ENCODE data around the gene MTMR4. TPM values are rescaled to one million over a fixed set of nuclear protein-coding genes. Genes with fewer than 3 reads are reported as not detected.
A peak's percentile ranks its signal among the peaks of the same experiment; 100 is the strongest.

Gene MTMR4
- total RNA-seq, 1 donor from 2014 or later, result 62.4 TPM

DNA sequence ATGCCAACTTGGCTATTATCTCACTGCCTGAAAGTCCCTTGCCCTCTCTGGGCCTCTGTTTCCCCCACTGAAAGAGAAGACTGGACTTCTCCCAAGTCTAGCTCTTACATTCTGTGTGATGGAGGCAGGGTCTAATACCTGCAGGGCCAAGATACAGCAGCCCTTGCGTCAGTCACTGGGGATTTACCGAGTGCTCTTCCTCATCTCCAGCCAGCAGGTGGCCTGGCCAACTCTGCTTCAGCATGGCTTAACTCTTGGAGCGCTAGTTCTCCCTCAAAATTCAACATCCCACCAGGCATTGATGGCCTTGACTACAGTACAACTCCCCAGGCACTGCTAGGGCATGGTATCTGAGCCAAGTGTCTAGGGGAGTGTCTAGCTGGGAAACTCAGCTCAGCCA is 19.9 kb upstream of the MTMR4 start:
- H3K36me3 ChIP-seq (ENCODE audit: control insufficient read depth, insufficient read depth, low read length), result no peaks in the 10 kb centered on the region
- FAIRE-seq (no peak), DNase-seq (ENCODE audit: low read depth) (no peak)
- no peak overlapping the region for H3K4me3 ChIP-seq (ENCODE audit: low read depth, low read length)
- TF ChIP-seq, protein P1, sequence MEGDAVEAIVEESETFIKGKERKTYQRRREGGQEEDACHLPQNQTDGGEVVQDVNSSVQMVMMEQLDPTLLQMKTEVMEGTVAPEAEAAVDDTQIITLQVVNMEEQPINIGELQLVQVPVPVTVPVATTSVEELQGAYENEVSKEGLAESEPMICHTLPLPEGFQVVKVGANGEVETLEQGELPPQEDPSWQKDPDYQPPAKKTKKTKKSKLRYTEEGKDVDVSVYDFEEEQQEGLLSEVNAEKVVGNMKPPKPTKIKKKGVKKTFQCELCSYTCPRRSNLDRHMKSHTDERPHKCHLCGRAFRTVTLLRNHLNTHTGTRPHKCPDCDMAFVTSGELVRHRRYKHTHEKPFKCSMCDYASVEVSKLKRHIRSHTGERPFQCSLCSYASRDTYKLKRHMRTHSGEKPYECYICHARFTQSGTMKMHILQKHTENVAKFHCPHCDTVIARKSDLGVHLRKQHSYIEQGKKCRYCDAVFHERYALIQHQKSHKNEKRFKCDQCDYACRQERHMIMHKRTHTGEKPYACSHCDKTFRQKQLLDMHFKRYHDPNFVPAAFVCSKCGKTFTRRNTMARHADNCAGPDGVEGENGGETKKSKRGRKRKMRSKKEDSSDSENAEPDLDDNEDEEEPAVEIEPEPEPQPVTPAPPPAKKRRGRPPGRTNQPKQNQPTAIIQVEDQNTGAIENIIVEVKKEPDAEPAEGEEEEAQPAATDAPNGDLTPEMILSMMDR (IDR thresholded peaks at IDR 0.05; ENCODE audit: insufficient read depth, low read length, severe bottlenecking), result no peak
- H3K27me3 ChIP-seq (ENCODE audit: control insufficient read depth, insufficient read depth, low read length), result peaks cover 3% of the 10 kb centered on the region

DNA sequence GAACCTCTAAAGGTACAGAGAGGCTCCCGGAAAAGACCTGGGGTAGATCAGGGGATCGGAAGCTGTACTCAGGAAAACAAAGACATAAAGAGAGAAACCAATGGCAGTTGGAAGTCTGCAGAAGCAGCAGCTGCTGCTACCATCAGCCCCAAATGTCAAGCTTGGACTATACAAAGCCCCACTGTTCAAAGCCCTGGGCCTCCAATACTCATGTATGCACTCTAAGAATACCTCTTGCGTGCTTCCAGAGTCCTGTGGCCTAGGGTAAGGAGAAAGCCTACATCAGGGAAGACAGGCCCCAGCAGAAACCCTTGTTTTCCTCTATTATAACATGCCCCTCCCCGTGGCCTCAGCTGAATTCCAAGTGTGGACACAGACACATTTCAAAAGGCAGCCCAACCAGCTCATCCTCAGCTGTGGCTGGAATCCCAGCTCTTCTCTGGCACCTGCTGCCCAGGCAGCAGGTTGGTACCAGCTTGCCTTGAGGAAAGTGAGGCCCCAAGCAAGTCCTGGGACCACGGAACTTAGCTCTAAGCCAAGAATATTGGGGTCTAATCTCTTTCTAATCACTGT is 19.3 kb upstream of the MTMR4 start:
- H3K4me3 ChIP-seq (ENCODE audit: low read depth, low read length), result no peak overlapping the region
- peaks cover 3% of the 10 kb centered on the region for H3K27me3 ChIP-seq (ENCODE audit: control insufficient read depth, insufficient read depth, low read length)
- TF ChIP-seq, protein P1 (IDR thresholded peaks at IDR 0.05; ENCODE audit: insufficient read depth, low read length, severe bottlenecking), result no peak
- H3K36me3 ChIP-seq (ENCODE audit: control insufficient read depth, insufficient read depth, low read length), result no peaks in the 10 kb centered on the region
- no peak for FAIRE-seq
- DNase-seq (ENCODE audit: low read depth), result no peak

DNA sequence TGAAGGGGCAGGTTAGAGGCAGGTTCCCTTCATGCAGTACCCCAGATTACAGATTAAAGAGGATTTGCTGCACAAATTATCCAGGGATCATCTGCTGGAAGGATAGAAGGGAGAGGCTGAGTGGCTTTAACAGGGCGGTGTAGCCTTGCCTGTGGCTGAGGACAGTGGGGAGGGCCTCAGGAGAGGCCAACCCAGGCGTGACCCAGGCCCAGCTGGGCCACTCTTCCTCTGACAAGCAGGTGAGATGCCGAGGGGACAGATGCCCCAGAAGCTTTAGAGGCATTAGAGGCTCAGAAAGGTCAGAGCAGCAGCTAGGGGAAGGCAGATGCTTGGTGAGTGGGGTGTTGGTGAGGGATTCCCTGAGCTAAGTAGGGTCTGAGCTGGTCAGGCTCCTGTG is 18.1 kb upstream of the MTMR4 start:
- FAIRE-seq, result no peak
- DNase-seq (ENCODE audit: low read depth), result no peak
- no peaks in the 10 kb centered on the region for H3K36me3 ChIP-seq (ENCODE audit: control insufficient read depth, insufficient read depth, low read length)
- TF ChIP-seq, protein P1 (IDR thresholded peaks at IDR 0.05; ENCODE audit: insufficient read depth, low read length, severe bottlenecking), result no peak
- no peak overlapping the region for H3K4me3 ChIP-seq (ENCODE audit: low read depth, low read length)
- peaks cover 3% of the 10 kb centered on the region for H3K27me3 ChIP-seq (ENCODE audit: control insufficient read depth, insufficient read depth, low read length)

DNA sequence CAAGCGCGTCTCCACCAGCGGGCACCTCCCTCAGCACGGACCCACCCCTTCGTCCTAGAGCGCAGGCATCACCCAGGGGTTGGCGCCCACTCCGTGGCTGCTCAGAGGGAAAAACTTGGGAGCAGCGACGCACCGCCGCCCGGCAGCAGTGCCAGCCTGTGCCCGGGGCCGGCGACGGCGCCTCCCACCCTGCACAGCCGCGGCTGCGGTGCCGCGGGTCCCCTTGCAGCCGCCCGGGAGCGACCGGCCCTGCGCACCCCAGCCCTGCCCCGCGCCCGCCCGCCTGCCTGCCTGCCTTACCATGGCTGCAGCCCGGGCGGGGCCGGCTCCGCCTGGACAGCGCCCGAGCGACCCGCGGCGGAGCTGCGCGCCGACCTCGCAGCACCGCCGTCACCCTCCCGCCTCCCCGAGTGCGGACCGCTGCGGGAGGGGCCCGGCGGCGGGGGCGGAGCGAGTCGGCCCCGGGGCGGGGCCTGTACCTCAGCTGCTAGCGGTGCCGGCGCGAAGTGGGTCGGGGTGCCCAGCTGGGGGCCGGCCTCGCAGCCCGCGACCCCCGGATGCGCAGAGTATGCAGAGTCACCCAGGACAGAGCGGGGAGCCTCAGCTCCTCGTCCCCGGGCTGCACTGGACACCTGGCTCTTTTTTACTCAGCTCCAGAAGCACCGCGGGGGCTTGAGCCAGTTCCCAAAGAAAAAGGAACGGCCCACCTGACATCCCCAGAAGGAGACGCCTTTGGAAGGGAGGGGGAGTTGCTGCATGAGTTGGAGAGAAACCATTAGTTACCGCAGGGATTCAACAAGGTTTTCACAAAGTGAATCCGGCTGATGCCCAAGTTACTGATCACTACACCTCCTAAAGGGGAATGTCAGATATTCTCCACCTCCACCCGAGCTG is 17.5 kb upstream of the MTMR4 start:
- no peak for FAIRE-seq

DNA sequence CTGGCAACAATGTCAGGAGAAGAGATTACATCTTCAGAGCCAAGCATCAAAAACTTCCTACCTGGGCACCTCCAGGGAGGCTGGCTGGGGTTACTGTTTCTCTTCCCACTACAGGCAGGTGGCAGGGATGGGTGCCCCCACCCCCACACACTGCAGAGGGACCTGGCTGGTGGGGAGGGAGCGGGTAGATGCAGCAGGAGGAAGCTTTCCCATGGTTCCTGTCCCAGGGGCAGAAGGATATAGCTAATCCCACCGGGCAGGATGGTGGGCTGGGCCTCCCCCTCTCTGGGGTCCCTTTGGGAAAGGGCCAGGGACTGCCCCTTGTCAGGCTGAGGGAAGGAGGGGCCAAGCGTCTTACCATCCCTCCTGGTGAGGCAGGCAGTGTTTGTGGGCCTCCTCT is 16.7 kb upstream of the MTMR4 start:
- DNase-seq (ENCODE audit: low read depth), result no peak
- Histone ChIP-seq H3K36me3 (ENCODE audit: control insufficient read depth, insufficient read depth, low read length) (no peaks in the 10 kb centered on the region), H3K4me3 (ENCODE audit: low read depth, low read length) (no peak overlapping the region), H3K27me3 (ENCODE audit: control insufficient read depth, insufficient read depth, low read length) (peaks cover 2% of the 10 kb centered on the region)
- TF ChIP-seq, protein P1 (IDR thresholded peaks at IDR 0.05; ENCODE audit: insufficient read depth, low read length, severe bottlenecking), result no peak
- no peak for FAIRE-seq

More for the DNA sequence above, 17.5 kb upstream of the MTMR4 start:
- Histone ChIP-seq H3K4me3 (ENCODE audit: low read depth, low read length) (peak overlapping the region; percentile 28), H3K27me3 (ENCODE audit: control insufficient read depth, insufficient read depth, low read length) (peaks cover 3% of the 10 kb centered on the region), H3K36me3 (ENCODE audit: control insufficient read depth, insufficient read depth, low read length) (no peaks in the 10 kb centered on the region)
- TF ChIP-seq, protein P1 (IDR thresholded peaks at IDR 0.05; ENCODE audit: insufficient read depth, low read length, severe bottlenecking), result no peak
- DNase-seq (ENCODE audit: low read depth), result peak; percentile 30

Data from bronchial epithelial cell (primary cell).